Activated CD4-positive, alpha-beta T cell treated with anti-CD3 and anti-CD28 coated beads, Interleukin-2, amount 50 U/mL, for 48 hours (primary cell): ENCODE measurements around the gene ALG14.
"Not testable (repeated sequence)": the region's sequence is repeated elsewhere in the genome, so short reads cannot be mapped to it uniquely, and the experiment has no call there.

ENCODE experiments used
- DNase-seq, 2 experiments: peaks; one replicate each; pipeline ENCODE4 v3.0.0-alpha.2; 2020

The ALG14 gene

DNA sequence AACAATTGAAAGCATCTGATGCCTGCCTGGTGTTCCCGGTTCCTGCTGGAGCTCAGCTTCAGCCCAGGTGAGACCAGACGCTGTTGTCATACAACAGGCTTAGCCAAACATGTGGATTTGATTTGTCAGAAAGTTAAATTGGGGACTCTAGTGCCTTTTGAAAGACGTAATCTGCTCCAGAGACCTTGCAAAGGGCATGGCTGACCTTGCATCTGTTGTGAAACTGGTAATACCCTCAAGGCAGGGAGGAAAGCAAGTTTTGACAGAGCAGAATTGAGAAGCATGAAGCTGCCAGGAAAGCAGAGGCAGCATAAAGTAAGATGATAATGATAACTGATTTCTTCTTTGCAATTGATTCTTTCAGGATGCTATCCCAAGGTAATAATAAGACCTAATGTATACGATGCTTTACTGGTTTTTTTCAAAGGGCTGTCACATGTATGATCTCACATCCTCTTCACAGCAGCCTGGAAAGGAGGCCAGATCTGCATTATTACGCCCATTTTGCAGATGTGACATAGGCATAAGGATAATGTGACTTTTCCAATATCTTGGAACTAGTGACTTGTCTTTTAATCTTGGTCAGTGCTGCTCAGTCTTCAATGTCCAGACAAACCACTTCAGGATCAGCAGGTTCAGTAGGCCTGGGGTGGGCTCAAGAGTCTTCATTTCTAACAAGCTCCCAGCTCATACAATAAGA is 121.1 kb downstream of the ALG14 start:
- no peak for DNase-seq

DNA sequence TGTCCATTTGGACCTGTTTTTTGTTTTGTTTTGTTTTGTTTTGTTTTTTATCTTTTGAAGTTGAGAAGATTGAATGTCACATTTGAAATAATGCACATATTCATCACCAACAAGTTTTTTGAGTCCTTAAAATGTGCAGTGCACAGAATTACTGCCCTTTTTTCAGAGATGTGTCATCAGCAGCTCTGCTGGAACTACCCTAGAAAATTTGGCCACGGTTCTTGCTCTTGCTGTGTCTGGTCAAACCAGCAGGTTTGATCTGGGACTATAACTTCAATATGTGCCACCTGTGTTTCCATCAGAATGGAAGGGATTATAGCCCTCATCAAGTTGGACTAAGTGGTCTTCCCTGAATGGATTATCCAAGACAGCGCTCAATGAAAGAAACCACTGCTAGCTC is 121.7 kb downstream of the ALG14 start:
- DNase-seq: no peak

GRCh38 chr1:94949681-94950661 is 122.8 kb downstream of the ALG14 start:
- no peak for DNase-seq

GRCh38 chr1:94947437-94947836 is 125.3 kb downstream of the ALG14 start:
- no peak for DNase-seq

DNA sequence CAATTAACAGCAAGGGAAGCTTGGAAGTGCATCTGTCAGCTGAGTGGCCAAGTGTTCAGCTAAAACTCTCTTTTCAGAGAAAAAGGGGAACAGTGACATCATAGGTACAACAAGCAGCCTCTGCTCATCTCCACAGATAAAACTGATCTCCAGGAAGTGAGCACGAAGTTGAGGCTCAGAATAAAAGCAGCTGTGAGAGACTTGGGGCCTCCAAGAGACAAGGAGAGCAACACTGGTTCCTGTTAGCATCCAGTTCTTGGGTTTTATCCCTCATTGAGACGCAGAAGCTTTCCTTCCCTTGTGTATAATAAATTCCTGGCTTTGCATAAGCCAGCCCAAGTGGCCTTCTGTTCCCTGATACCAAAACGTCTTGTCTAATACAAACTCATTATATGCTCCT is 125.9 kb downstream of the ALG14 start:
- no peak for DNase-seq

GRCh38 chr1:94942171-94943128 is 130.3 kb downstream of the ALG14 start:
- DNase-seq: no peak

- DNase-seq: not testable (repeated sequence)
Observed at GRCh38 chr1:94941480-94941879, 131.3 kb downstream of the ALG14 start.

GRCh38 chr1:94940738-94941137 is 132.0 kb downstream of the ALG14 start:
- no peak for DNase-seq

DNA sequence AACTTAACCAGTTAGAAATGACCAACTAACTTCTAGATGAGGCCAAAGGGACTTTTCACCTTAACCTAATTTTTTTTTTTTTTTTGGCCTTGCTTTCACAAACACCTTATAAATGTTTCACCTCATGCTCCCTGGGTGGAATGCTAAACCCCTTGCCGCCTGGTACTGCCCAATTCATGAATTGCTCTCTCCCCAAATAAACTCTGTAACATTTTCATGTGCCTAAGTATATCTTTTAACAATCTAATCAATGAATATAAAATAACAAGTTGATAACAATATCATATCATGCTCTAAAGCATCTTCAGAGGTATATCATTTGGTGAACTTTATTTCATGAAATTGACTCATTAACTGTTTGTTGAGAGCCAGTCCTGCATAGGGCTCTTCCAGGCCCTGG is 134.9 kb downstream of the ALG14 start:
- DNase-seq: no peak

- DNase-seq: no peak
Observed at GRCh38 chr1:94936861-94937620, 135.7 kb downstream of the ALG14 start.

GRCh38 chr1:94935476-94935875 is 137.3 kb downstream of the ALG14 start:
- no peak for DNase-seq

DNA sequence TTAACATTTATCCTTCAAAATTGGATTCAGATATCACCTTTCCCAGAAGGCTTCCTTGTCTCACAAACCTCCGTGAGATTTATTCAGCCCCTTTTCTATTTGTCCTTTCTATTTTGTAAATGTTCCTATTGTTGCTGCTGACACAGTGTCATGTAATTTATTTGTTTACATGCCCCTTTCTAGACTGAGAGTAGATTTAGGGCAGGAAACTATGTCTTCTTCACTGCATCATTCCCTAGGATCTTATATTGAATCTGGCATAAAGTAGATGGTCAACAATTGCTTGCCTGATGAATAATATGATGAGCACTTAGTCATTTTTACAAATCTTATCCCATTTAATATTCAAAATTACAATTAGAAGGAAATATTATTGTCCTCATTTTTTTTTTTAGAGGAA is 137.7 kb downstream of the ALG14 start:
- DNase-seq: no peak

- DNase-seq: no peak
Observed at GRCh38 chr1:94934551-94934950, 138.2 kb downstream of the ALG14 start.

DNA sequence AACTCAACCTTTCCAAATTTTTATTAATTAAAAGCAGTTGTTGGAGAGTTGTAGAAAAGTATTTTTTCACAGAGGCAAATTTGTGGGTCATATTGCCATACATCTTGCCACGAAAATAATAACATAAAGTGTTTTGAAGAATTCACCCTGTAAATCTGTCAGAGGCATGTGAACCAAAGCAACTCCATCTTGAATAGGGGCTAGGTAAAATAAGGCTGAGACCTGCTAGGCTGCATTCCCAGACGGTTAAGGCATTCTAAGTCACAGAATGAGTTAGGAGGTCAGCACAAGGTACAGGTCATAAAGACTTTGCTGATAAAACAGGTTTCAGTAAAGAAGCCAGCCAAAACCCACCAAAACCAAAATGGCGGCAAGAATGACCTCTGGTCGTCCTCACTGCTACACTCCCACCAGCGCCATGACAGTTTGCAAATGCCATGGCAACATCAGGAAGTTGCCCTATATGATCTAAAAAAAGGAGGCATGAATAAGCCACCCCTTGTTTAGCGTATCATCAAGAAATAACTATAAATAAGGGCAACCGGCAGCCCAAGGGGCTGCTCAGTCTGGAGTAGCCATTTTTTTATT is 141.4 kb downstream of the ALG14 start:
- no peak for DNase-seq

GRCh38 chr1:94929351-94930217 is 143.2 kb downstream of the ALG14 start:
- DNase-seq: no peak

DNA sequence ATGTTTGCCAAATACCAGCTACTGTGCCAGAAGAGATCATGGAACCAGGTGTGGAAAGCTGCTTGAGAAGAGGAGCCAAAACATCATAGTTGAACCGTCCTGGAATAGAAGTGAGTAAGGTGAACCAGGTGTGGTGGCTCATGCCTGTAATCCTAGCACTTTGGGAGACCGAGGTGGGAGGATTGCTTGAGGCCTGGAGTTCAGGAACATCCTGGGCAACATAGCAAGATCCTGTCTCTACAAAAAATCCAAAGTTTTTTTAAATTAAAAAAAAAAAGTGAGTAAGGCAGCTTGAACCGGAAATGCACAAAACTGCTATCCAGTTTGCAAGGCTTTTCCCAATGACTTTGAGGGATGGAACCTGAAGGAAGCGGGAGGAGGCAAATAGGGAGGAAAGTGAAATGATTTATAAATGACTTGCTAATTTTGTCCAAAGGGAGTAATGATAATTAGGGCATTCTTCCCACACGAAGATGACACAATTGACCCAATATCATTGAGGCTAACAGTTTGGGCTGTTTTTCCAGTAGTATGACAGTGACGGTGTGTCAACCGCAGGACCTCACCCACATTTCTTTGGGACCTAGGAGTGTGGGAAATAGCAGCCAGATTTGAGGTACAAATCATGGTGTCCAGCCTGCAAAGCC is 144.3 kb downstream of the ALG14 start:
- DNase-seq: no peak

- DNase-seq: no peak
Observed at GRCh38 chr1:94927405-94928175, 145.2 kb downstream of the ALG14 start.

DNA sequence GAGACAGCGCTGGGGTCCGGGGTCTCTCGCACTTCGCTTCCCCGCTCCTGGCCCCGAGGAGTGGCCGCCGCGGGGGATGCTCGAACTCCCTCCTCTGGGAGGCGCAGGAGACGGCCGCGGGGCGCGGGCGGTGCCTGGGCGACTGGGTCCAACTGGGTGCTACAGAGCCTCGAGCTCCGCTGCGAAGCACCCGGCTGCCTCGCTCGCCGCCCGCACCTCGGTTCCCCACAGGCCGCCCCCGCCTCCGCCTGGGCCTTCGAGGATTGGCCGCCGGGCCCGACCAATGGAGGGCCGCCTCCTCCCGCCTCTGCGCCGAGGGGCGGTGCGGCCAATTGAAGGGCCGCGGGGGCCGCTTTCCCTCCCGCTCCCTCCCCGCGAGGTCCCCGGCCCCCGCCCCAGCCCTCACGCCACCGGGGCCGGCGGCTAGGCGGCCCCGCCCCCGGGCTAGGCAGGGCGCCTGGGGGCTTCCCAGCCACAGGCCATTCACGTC is 145.8 kb downstream of the ALG14 start, which contains the start of gene CNN3:
CNN3 (minus strand) TSS at position 196 of the 490 bp plus-strand sequence. CDS start 216 bp downstream, outside the sequence.
- DNase-seq: peak; percentile 62 to 70
